AG10803 (cell line): Measurements from ENCODE around the gene CLIC1.
A peak's percentile ranks its signal among the peaks of the same experiment; 100 is the strongest.

ENCODE experiments used
- DNase-seq: peaks from one replicate; pipeline ENCODE4 v3.0.0; 2010; ENCODE audit warnings: low read depth
- H3K4me3 ChIP-seq: 2 replicates; pipeline ENCODE4 v1.5.1; 2011; ENCODE audit warnings: mild to moderate bottlenecking, low read length, control low read depth
- TF ChIP-seq, protein P1 (sequence below): conservative IDR thresholded peaks from 2 replicates; pipeline ENCODE4 v1.5.1; 2011; ENCODE audit warnings: mild to moderate bottlenecking, low read length, control low read depth, inconsistent platforms

Gene CLIC1

DNA sequence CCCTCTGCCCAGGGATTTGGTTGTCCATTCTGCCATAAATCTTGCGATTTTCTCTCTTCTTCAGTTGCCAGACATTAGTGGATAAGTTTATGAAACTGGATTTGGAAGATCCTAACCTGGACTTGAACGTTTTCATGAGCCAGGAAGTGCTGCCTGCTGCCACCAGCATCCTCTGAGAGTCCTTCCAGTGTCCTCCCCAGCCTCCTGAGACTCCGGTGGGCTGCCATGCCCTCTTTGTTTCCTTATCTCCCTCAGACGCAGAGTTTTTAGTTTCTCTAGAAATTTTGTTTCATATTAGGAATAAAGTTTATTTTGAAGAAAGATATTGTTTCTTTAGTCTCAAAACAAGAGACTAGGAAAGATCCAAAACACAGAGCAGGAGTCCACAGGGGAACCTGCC lies 26.0 kb upstream of the CLIC1 start, which contains the start of gene SAPCD1:
SAPCD1 (plus strand) TSS at position 301 of the 400 bp plus-strand sequence. CDS start 399 bp downstream, outside the sequence.
- DNase-seq = no peak
- TF ChIP-seq, protein P1, sequence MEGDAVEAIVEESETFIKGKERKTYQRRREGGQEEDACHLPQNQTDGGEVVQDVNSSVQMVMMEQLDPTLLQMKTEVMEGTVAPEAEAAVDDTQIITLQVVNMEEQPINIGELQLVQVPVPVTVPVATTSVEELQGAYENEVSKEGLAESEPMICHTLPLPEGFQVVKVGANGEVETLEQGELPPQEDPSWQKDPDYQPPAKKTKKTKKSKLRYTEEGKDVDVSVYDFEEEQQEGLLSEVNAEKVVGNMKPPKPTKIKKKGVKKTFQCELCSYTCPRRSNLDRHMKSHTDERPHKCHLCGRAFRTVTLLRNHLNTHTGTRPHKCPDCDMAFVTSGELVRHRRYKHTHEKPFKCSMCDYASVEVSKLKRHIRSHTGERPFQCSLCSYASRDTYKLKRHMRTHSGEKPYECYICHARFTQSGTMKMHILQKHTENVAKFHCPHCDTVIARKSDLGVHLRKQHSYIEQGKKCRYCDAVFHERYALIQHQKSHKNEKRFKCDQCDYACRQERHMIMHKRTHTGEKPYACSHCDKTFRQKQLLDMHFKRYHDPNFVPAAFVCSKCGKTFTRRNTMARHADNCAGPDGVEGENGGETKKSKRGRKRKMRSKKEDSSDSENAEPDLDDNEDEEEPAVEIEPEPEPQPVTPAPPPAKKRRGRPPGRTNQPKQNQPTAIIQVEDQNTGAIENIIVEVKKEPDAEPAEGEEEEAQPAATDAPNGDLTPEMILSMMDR = no peak
- H3K4me3 ChIP-seq = no peak within 1 kb of the TSS

DNA sequence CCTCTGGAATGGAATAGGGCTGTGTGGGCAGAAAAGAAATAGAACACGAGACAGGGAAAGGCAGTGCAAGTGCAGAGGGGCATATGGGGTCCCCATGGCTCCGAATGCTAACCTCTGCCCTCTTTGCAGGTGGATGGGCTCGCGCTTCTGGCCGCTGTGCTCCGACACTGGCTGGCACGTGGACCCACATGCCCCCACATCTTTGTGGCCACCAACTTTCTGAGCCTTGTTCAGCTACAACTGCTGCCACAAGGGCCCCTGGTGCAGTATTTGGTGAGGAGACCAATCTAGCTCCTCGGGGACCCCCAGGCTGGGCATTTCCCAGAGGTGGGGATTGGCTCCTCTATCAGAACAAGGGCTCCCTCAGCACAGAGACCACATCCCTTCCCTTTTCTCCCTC lies 25.0 kb upstream of the CLIC1 start:
- TF ChIP-seq, protein P1 = no peak
- no peak overlapping the region for H3K4me3 ChIP-seq
- no peak for DNase-seq

DNA sequence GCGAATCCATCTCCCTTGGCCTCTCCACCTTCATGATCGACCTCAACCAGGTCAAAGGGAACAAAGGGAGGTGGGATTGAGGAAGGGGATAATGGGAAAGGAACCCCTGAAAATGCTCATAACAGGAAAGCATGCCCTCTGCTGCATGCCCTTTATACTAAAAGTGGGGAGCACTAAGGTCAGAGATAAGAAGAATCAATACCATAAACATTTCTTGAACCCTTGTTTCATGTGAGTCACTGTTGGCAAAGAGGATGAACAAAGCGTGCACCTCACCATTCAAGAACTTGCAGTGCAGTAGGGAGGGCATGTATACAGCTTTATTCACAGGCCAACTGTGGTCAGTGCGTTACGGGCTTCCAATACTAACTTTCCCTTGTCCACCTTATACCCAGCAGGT lies 24.5 kb upstream of the CLIC1 start:
- H3K4me3 ChIP-seq = no peak overlapping the region
- TF ChIP-seq, protein P1 = no peak
- no peak for DNase-seq

DNA sequence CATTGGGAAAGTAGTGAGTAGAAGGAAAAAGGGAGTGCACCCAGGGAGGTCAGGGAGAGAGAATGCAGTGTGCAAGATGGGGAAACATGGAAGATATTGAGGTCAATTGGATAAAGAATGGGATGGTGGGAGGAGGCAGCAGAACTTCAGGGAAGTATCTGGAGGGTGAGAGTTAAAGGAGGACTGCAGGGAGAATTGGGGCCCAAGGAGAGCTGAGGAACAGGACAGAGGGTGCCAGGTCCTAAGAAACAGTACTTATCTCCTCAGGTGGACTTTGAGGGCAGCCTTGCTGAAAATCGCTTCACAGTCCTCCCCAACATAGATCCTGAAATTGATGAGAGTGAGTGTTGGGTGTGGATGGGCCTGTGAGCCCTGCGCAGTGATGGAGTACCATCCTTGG lies 22.0 kb upstream of the CLIC1 start:
- no peak for DNase-seq
- no peak overlapping the region for H3K4me3 ChIP-seq
- TF ChIP-seq, protein P1 = no peak

DNA sequence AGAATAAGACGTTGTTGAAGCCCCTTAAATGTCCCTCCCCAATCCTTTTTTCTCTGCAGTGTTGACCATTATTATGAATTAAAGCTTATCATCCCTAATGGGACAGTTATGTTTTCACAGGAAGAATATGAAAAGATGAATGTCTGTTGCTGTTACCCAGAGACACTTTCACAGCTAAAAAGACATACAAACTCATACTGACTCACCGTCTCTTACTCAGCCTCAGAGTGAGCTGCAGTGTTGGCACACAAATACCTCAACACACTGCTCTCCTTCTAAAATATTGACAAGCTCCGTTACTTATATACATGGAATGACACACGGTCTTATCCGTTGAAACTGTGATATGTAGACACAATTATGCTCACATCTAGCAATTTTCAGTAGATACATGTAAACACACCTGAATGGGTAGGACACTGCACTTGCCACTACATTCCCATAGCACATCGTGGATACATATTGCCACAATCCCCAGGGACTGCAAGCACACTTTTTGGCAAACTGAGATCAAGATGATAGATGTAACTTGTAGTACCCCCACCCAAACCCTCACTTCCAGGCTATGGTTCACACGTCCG lies 16.5 kb upstream of the CLIC1 start:
- DNase-seq = peak; percentile 65
- no peak overlapping the region for H3K4me3 ChIP-seq
- TF ChIP-seq, protein P1 = no peak

DNA sequence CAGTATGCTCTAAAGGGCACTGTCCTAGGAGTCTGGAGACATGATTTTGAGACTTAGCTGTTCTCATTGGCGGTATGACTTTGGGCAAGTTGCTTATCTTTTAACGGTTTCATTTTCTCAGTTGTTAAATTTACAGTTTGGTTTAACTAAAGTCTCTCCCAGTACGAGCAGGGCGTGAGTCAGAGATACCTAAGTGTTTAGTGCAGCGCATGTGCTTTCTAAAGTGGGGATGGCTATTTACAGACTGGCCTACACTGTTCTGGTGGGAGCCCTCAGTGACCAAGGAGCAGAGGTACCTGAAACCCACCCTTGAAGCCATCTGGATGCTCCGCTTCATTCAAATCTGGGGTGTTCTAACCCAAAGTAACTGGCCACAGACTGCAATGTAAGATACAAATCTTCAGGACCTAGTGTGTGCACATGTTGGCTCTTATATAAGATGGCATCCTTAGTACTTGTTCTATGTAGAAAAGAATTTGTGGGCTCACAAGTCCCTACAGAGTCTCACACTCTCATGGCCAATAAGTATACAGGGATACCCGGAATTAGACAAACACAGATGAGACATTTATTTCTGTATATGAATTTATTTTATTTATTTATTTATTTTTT lies 14.2 kb upstream of the CLIC1 start:
- no peak overlapping the region for H3K4me3 ChIP-seq
- TF ChIP-seq, protein P1 = no peak
- DNase-seq = no peak
